ENCODE results near the gene SLC35A2.

The SLC35A2 gene

DNA sequence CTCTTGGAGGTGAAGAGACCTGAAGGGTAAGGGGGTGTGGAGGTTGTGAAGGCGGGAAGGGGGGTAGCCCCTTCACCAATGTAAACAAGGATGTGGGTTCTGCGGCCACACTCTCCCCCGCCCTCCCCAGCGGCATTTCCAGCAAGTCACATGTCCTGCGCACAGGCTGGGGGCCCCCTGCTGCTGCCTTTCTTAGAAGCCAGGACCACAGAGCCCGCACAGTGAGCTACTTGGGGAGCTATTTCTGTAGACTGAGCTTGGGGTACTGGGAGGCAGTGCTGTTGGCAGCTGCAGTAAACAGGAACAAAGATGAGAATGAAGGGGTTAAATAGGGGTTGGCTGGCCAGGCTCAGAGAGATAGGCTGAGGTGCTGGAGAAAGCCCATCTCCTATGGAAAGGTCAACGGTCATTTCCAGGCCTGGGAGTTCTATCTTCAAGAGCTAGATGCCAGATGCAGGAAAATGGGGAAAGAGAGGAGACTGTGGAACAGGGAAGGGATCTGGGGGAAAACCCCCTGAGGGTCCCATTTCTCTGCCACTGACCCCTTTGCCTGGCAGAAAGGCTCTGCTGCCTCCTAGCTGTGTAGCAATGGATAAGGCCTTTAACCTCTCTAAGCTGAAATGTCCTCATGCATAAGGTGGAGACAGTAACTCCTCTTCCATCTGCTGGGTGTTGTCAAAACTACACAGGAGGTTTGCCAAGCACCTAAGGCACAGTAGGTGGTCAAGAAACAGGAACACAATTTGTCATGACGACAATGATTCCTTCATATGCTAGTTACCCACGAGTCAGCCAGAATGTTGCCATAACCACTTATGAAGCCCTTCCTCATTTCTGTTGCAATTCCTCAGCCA is 25.8 kb upstream of the SLC35A2 start:
- H3K4me3 ChIP-seq (replicated peaks in 1 of 2; ENCODE audit: low read depth in 2 of 2, low read length in 2 of 2): no peak overlapping the region
- TF ChIP-seq, protein P1, sequence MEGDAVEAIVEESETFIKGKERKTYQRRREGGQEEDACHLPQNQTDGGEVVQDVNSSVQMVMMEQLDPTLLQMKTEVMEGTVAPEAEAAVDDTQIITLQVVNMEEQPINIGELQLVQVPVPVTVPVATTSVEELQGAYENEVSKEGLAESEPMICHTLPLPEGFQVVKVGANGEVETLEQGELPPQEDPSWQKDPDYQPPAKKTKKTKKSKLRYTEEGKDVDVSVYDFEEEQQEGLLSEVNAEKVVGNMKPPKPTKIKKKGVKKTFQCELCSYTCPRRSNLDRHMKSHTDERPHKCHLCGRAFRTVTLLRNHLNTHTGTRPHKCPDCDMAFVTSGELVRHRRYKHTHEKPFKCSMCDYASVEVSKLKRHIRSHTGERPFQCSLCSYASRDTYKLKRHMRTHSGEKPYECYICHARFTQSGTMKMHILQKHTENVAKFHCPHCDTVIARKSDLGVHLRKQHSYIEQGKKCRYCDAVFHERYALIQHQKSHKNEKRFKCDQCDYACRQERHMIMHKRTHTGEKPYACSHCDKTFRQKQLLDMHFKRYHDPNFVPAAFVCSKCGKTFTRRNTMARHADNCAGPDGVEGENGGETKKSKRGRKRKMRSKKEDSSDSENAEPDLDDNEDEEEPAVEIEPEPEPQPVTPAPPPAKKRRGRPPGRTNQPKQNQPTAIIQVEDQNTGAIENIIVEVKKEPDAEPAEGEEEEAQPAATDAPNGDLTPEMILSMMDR (IDR thresholded peaks at IDR 0.05; ENCODE audit: low read depth, low read length): no peak
- DNase-seq (ENCODE audit: low read depth in 2 of 2): peak; percentile 18 to 28

DNA sequence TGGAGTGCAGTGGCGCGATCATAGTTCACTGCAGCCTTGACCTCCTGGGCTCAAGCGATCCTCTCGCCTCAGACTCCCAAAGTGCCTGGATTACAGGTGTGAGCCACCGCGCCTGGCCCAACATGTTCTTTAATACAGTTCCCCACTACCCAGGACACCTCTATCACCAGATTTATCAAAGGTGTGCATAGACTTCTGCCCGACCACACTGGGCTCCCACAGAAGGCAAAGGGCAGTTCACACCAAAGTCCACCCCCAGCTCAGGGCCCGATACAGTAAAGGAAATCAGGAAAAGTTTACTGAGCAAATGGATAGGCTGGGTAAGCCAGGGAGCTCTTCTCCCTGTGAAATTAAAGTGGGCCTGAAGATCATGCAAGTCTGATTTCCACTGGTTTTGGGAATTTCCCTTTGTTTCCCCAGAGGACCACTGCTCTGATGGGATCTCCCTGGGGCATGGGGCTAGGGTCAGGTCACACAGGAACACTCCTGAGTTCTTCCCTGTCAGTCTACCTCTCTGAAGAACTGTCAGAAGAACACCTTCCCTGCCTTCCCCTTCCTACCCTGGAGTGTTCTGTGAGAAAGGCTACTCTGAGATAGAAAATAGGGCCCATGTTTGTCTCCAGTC is 25.1 kb upstream of the SLC35A2 start:
- DNase-seq (ENCODE audit: low read depth in 2 of 2): no peak
- TF ChIP-seq, protein P1 (IDR thresholded peaks at IDR 0.05; ENCODE audit: low read depth, low read length): no peak
- no peak overlapping the region for H3K4me3 ChIP-seq (replicated peaks in 1 of 2; ENCODE audit: low read depth in 2 of 2, low read length in 2 of 2)

GRCh38 chrX:48935301-48935670 is 23.8 kb upstream of the SLC35A2 start:
- DNase-seq (ENCODE audit: low read depth in 2 of 2): no peak
- TF ChIP-seq, protein P1 (IDR thresholded peaks at IDR 0.05; ENCODE audit: low read depth, low read length): no peak
- no peak overlapping the region for H3K4me3 ChIP-seq (replicated peaks in 1 of 2; ENCODE audit: low read depth in 2 of 2, low read length in 2 of 2)

GRCh38 chrX:48934581-48935300 is 23.3 kb upstream of the SLC35A2 start:
- DNase-seq (ENCODE audit: low read depth in 2 of 2): no peak
- TF ChIP-seq, protein P1 (IDR thresholded peaks at IDR 0.05; ENCODE audit: low read depth, low read length): no peak
- no peak overlapping the region for H3K4me3 ChIP-seq (replicated peaks in 1 of 2; ENCODE audit: low read depth in 2 of 2, low read length in 2 of 2)

DNA sequence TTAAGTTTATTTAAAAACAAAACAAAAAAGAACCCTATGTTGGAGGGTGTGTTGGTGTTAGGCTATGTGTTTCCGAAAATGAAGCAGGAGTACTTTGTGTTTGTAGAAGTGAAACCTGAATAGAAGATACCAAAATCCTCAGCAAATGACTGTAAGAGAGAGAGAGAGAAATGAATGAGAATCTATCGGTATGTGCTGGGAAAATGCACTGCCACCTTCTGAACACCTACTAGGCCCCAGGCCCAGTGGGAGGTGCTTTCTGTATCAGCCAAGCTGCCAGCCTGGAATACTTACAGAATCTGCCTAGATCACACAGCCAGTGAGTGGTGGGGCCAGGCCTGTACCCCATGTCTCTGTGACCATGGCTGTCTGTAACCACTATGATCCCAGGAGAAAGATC is 22.3 kb upstream of the SLC35A2 start:
- TF ChIP-seq, protein P1 (IDR thresholded peaks at IDR 0.05; ENCODE audit: low read depth, low read length): no peak
- no peak overlapping the region for H3K4me3 ChIP-seq (replicated peaks in 1 of 2; ENCODE audit: low read depth in 2 of 2, low read length in 2 of 2)
- DNase-seq (ENCODE audit: low read depth in 2 of 2): no peak

GRCh38 chrX:48927736-48928382 is 16.4 kb upstream of the SLC35A2 start:
- TF ChIP-seq, protein P1 (IDR thresholded peaks at IDR 0.05; ENCODE audit: low read depth, low read length): no peak
- no peak overlapping the region for H3K4me3 ChIP-seq (replicated peaks in 1 of 2; ENCODE audit: low read depth in 2 of 2, low read length in 2 of 2)
- DNase-seq (ENCODE audit: low read depth in 2 of 2): no peak
